HG03469 (cell line): Measurements from ENCODE around the gene PMIS2.

Experiments used
- ATAC-seq: cut with Tn5 transposase; IDR thresholded peaks from one replicate; pipeline ENCODE4 v1.9.1; 2021; ENCODE audit warnings: mild to moderate bottlenecking, moderate library complexity, moderate number of reproducible peaks; ENCODE audit not compliant: unreplicated experiment

PMIS2 gene

DNA sequence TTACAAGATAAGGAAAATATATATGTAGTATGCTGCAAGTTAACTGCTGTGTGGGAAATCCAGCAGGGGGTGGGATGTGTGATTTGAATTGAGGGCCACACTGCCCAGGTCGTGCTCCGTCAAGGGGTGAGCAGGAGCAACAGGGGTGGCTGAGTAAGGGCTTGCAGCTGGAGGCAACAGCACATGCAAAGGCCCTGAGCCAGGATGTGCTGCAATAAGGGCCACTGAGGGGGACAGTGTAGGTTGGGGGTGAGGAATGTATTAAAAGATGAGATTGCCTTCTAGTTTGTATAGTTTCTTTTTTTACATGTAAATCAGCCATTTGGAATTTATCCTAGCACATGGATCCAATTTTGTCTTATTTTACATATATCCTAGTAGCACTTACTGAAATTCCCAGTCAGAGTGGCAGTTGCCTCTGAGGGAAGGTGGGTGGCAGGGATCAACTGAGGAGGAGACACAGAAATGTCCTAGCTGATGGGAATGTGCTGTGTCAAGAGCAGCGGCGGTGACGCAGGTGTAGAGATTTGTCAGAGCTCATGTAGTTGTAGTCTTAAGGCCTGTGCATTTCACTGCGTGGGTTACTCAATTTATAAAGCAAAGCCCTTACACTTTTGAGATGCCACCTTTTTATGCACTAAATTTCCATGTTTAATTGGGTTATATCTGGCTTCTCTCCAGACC is 37.5 kb downstream of the PMIS2 start:
- ATAC-seq: no peak

DNA sequence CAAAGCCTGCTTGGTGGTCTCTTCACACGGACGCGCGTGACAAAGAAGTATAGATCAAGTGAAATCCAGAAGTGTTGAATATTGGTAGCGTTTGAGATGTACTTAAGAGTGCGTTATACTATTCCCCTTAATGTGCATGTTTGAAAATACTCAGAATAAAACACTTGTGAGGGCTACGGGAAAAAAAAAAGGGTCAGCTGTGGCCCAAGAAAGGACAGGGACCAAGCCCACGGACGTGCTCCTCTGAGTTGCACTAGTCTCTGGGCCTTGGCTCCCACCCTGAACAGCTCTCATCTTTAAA is 42.2 kb downstream of the PMIS2 start:
- ATAC-seq: no peak

DNA sequence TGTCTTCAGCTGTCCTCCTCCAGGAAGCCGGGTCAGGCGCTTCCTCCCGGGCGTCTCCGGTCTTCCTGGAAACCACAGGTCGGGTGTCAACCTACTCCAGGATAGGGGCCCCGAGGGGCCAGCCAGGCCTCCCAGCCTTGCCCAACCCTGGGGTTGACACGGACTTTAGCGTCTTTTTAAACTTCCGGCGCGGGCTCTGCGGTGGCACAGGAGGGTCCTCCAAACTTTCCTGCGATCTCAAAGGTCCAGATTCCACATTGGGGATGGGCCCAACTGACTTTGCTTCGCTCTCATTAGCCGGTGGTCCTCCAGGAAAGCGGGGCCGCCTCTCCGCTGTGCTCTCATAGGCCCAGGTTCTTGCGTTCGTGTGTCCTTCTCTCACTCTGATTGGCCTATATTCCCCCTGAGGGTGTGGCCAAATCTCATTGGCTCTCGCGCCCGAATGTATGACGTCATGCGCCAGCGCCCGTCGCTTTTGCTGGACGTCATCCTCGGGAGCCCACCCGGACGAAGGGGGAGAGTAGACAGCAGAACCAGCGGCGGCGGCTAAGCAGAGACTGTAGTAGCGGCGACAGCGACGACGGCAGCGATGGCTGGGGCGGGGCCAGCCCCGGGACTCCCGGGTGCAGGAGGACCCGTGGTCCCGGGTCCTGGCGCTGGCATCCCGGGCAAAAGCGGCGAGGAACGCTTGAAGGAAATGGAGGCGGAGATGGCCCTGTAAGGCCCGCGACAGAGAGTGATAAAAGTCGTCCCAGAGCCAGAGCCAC is 42.8 kb downstream of the PMIS2 start, which contains the start of gene RBM42:
TSS of gene RBM42 (plus strand) at position 472 of the 767 bp plus-strand sequence. CDS start at position 590, 118 bp downstream.
- ATAC-seq: peak; percentile 88

DNA sequence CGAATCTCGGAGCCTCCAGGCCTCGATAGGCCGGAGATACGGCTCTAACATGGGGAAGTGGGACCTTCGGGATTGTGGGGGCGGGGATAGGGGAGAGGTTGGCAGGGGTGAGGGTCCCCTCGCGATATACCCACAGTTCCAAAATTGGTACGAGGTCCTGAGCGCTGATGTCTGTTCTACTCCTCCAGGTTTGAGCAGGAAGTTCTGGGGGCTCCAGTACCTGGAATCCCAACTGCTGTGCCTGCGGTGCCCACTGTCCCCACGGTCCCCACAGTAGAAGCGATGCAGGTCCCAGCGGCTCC is 43.3 kb downstream of the PMIS2 start:
- ATAC-seq: no peak

DNA sequence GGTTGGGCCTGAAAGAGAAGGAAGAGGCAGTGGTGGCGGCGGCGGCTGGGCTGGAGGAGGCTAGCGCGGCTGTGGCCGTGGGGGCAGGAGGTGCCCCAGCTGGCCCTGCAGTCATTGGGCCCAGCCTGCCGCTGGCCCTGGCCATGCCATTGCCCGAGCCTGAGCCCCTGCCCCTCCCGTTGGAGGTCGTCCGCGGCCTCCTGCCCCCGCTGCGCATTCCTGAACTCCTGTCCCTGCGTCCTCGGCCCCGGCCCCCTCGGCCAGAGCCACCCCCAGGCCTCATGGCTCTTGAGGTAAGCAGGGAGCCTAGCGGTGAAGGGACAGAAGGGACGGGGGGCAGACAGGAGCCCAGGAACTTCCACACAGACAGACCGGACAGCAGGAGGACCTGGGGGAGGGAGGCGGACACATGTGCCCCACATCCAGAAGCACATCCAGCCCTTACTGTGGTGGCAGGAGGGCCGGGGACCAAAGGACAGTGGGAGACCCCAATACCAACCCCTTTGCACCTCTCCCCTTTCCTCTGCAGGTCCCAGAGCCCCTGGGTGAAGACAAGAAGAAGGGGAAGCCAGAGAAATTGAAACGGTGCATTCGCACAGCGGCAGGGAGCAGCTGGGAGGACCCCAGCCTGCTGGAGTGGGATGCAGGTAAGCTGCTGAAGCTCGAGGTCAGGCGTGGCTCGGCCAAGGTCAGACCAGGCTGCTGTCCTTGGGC is 47.9 kb downstream of the PMIS2 start:
- no peak for ATAC-seq

DNA sequence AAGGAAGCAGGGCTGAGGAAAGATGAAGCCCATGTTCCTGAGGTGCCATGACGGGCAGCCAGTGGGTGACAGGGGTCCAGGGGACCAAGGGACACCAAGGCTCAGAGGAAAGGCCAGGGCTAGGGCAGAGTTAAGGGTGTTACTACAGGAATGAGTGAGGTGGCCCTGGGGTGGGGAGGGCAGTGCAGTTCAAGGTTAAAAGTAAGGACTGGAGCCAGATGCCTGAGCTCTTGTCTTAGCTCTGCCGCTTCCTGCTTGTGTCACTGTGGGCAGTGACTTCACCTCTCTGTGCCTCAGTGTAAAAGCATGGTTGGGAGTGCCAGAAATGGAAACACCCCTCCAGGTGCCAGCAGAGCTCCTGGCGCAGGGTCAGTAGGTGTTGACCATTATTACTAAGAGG is 50.7 kb downstream of the PMIS2 start:
- ATAC-seq: no peak
